Large intestine (tissue), 3 donors: Measurements from ENCODE around the gene TYSND1. TPM values are rescaled to one million over a fixed set of nuclear protein-coding genes. Genes with fewer than 3 reads are reported as not detected.
"Not testable (repeated sequence)": the region's sequence is repeated elsewhere in the genome, so short reads cannot be mapped to it uniquely, and the experiment has no call there.

Experiments
- DNase-seq, 2 donors: peaks; one replicate each; pipeline versions ENCODE4 v3.0.0 to v3.0.0-alpha.2; 2013
- H3K27ac ChIP-seq: one replicate; pipeline ENCODE4 v1.5.1; 2013; ENCODE audit warnings: low read length
- H3K27me3 ChIP-seq: 2 replicates; pipeline ENCODE4 v1.6.1; 2013; ENCODE audit warnings: low read length; ENCODE audit not compliant: control insufficient read depth, insufficient read depth
- H3K36me3 ChIP-seq: 2 replicates; pipeline ENCODE4 v1.6.1; 2013; ENCODE audit warnings: low read length; ENCODE audit not compliant: control insufficient read depth, insufficient read depth
- H3K4me1 ChIP-seq: one replicate; pipeline ENCODE4 v1.6.1; 2013; ENCODE audit warnings: low read length; ENCODE audit not compliant: control insufficient read depth, insufficient read depth
- H3K4me3 ChIP-seq: one replicate; pipeline ENCODE4 v1.5.1; 2013; ENCODE audit warnings: low read length
- H3K9me3 ChIP-seq: one replicate; pipeline ENCODE4 v1.6.1; 2013; ENCODE audit warnings: mild to moderate bottlenecking, low read depth, low read length, moderate library complexity; ENCODE audit not compliant: control insufficient read depth
- WGBS: methylation state at CpG from one replicate; pipeline ENCODE4 v1.1.5; 2013; ENCODE audit warnings: low lambda C conversion rate; ENCODE audit not compliant: insufficient coverage; 5-methylcytosine and 5-hydroxymethylcytosine counted together
- polyA plus RNA-seq: library from polyadenylated mRNA; unstranded; fragments of 120-200 nt; gene quantifications from one replicate; pipeline ENCODE4 v1.2.1, GENCODE V29; 2013

TYSND1 gene
- polyA plus RNA-seq, 1 donor: 15.7 TPM

GRCh38 chr10:70123817-70124216 is 22.7 kb downstream of the TYSND1 start:
- no peaks in the 10 kb centered on the region for H3K36me3 ChIP-seq
- no peaks in the 10 kb centered on the region for H3K4me1 ChIP-seq
- no peak overlapping the region for H3K4me3 ChIP-seq
- H3K27me3 ChIP-seq: no peaks in the 10 kb centered on the region
- no peak for DNase-seq
- no peaks in the 10 kb centered on the region for H3K9me3 ChIP-seq
- no peak overlapping the region for H3K27ac ChIP-seq
- no CpG with 5 or more reads among the region's 10 CpGs for WGBS

DNA sequence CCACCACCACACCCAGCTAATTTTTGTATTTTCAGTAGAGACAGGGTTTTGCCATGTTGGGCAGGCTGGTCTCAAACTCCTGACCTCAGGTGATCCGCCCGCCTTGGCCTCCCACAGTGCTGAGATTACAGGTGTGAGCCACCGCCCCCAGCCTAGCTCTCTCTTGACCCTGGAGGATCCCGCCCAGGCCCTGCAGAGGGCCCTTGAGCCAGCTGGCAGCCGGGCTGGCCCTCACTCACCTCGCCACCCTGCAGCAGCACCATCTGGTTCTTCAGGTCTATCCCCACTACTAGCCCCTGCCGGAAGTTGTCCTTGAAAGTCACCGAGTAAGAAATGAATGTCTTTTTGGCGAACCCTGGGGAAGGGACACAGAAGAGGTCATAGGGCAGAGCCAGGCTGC is 23.3 kb downstream of the TYSND1 start:
- not testable (repeated sequence) for H3K36me3 ChIP-seq, H3K9me3 ChIP-seq, H3K27ac ChIP-seq, H3K4me1 ChIP-seq, DNase-seq, H3K4me3 ChIP-seq, H3K27me3 ChIP-seq
- no CpG with 5 or more reads among the region's 9 CpGs for WGBS

- DNase-seq: no peak
- no peak overlapping the region for H3K27ac ChIP-seq
- H3K9me3 ChIP-seq: no peaks in the 10 kb centered on the region
- no peaks in the 10 kb centered on the region for H3K27me3 ChIP-seq
- no peak overlapping the region for H3K4me3 ChIP-seq
- no peaks in the 10 kb centered on the region for H3K4me1 ChIP-seq
- no CpG with 5 or more reads among the region's 5 CpGs for WGBS
- no peaks in the 10 kb centered on the region for H3K36me3 ChIP-seq
These were observed 23.8 kb downstream of the TYSND1 start for GRCh38 chr10:70122742-70123141.

- no peaks in the 10 kb centered on the region for H3K9me3 ChIP-seq
- H3K27me3 ChIP-seq: no peaks in the 10 kb centered on the region
- 100% methylated on average over 2 of the region's 11 CpGs for WGBS
- no peak overlapping the region for H3K4me3 ChIP-seq
- H3K4me1 ChIP-seq: no peaks in the 10 kb centered on the region
- H3K36me3 ChIP-seq: no peaks in the 10 kb centered on the region
- no peak overlapping the region for H3K27ac ChIP-seq
- no peak for DNase-seq
These were observed 25.1 kb downstream of the TYSND1 start for GRCh38 chr10:70121281-70121949.

DNA sequence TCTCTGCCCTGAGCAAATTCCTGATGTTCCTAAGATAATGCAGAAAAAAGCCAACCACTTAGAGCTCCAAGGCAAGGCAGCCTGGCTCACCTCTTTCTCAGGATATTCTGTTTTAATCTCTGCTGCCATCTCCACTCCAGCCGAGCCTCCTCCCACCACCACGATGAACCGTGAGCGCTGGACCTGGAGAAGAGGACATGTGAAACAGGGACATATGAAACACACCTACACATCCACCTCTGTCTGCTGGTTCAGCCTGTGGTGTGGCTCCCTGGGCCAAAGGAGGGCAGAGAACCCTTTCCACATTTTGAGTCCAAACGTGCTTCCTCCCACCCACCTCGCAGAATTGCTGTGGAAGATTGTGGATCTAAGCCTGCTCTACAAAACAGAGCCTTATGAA is 26.1 kb downstream of the TYSND1 start:
- H3K27me3 ChIP-seq: no peaks in the 10 kb centered on the region
- no peak for DNase-seq
- H3K4me3 ChIP-seq: no peak overlapping the region
- H3K36me3 ChIP-seq: no peaks in the 10 kb centered on the region
- no peaks in the 10 kb centered on the region for H3K4me1 ChIP-seq
- H3K27ac ChIP-seq: no peak overlapping the region
- no peaks in the 10 kb centered on the region for H3K9me3 ChIP-seq
- WGBS: no CpG with 5 or more reads among the region's 6 CpGs

DNA sequence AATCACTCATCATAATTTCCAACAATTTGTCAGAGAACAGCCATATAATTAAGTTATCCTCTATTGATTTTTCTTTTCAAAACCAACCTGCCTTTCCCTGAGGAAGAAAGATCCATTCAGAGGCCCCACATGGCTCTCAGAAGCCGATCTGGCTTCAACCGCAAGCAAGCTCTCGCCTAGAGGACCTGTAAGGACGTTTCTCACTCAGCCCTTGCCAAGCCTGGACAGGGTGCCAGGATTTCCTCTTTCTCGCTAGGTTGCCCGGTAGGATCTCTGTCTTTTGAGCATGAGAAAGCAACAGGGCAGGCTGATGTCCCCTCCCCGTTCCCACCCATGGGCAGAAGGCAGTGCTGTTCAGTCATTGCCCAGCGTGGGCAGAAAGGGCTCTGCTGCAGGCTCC is 26.9 kb downstream of the TYSND1 start:
- no peak for DNase-seq
- Histone ChIP-seq H3K4me1 (no peaks in the 10 kb centered on the region), H3K36me3 (peaks cover 6% of the 10 kb centered on the region), H3K4me3 (no peak overlapping the region), H3K9me3 (no peaks in the 10 kb centered on the region), H3K27ac (no peak overlapping the region), H3K27me3 (no peaks in the 10 kb centered on the region)
- no CpG with 5 or more reads among the region's 8 CpGs for WGBS

- H3K27me3 ChIP-seq: no peaks in the 10 kb centered on the region
- peaks cover 6% of the 10 kb centered on the region for H3K36me3 ChIP-seq
- no CpG with 5 or more reads among the region's 7 CpGs for WGBS
- no peaks in the 10 kb centered on the region for H3K4me1 ChIP-seq
- H3K27ac ChIP-seq: no peak overlapping the region
- no peak overlapping the region for H3K4me3 ChIP-seq
- no peak for DNase-seq
- H3K9me3 ChIP-seq: no peaks in the 10 kb centered on the region
These were observed 27.3 kb downstream of the TYSND1 start for GRCh38 chr10:70119197-70119596.

- no peaks in the 10 kb centered on the region for H3K4me1 ChIP-seq
- WGBS: no CpG with 5 or more reads among the region's 3 CpGs
- no peak for DNase-seq
- peaks cover 11% of the 10 kb centered on the region for H3K36me3 ChIP-seq
- no peaks in the 10 kb centered on the region for H3K27me3 ChIP-seq
- no peak overlapping the region for H3K4me3 ChIP-seq
- no peak overlapping the region for H3K27ac ChIP-seq
- no peaks in the 10 kb centered on the region for H3K9me3 ChIP-seq
These were observed 28.3 kb downstream of the TYSND1 start for GRCh38 chr10:70118196-70118595.

GRCh38 chr10:70117646-70118045 is 28.9 kb downstream of the TYSND1 start:
- no CpG with 5 or more reads among the region's 10 CpGs for WGBS
- H3K27me3 ChIP-seq: no peaks in the 10 kb centered on the region
- H3K9me3 ChIP-seq: no peaks in the 10 kb centered on the region
- no peaks in the 10 kb centered on the region for H3K4me1 ChIP-seq
- no peak overlapping the region for H3K27ac ChIP-seq
- H3K4me3 ChIP-seq: no peak overlapping the region
- peaks cover 15% of the 10 kb centered on the region for H3K36me3 ChIP-seq
- DNase-seq: no peak

- Histone ChIP-seq H3K36me3 (peaks cover 24% of the 10 kb centered on the region), H3K27me3 (no peaks in the 10 kb centered on the region), H3K9me3 (no peaks in the 10 kb centered on the region), H3K4me3 (no peak overlapping the region), H3K27ac (no peak overlapping the region), H3K4me1 (no peaks in the 10 kb centered on the region)
- no CpG with 5 or more reads among the region's 12 CpGs for WGBS
- peak in 1 of 2 donors; percentile 33 for DNase-seq
These were observed 30.4 kb downstream of the TYSND1 start for GRCh38 chr10:70115948-70116682.

DNA sequence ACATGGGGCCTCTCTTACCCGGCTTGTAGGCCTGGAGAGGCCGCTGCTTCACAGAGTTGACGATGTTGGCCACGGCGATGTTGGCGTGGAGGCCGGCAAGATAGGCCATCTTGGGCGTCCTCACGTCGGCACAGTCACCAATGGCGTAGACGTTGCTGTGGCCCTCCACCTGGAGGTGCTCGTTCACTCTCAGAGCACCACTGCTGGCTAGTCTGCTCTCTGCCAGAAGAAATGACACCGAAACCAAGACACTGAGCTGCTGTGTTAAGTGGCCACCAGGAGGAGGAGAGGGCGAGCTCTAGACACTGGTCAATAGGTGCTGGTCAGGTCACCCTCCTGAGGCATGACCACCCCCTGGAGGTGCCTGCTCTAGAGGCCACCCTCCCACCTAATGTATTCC is 31.6 kb downstream of the TYSND1 start:
- H3K9me3 ChIP-seq: no peaks in the 10 kb centered on the region
- no peaks in the 10 kb centered on the region for H3K27me3 ChIP-seq
- no peak overlapping the region for H3K27ac ChIP-seq
- H3K4me1 ChIP-seq: no peaks in the 10 kb centered on the region
- WGBS: no CpG with 5 or more reads among the region's 15 CpGs
- H3K36me3 ChIP-seq: peaks cover 31% of the 10 kb centered on the region
- no peak for DNase-seq
- H3K4me3 ChIP-seq: no peak overlapping the region
